ENCODE results near the gene FIBP.

- TF ChIP-seq L3MBTL2 (conservative IDR thresholded peaks at IDR 0.05) (no peak), NFRKB (IDR thresholded peaks at IDR 0.05) (no peak), CTBP1 (IDR thresholded peaks at IDR 0.05; ENCODE audit: borderline replicate concordance) (no peak), SP1 (IDR thresholded peaks at IDR 0.05) (no peak), FOXK2 (IDR thresholded peaks at IDR 0.05) (no peak), SUZ12 (IDR thresholded peaks at IDR 0.05) (no peak), ELF4 (IDR thresholded peaks at IDR 0.05) (no peak), FOXA1 (IDR thresholded peaks at IDR 0.05) (no peak), HDGF (IDR thresholded peaks at IDR 0.05; ENCODE audit: borderline replicate concordance) (no peak), BHLHE40 (IDR thresholded peaks at IDR 0.05; ENCODE audit: borderline replicate concordance) (no peak), ARNT (IDR thresholded peaks at IDR 0.05) (no peak), ZNF384 (IDR thresholded peaks at IDR 0.05) (no peak)
- TF ChIP-seq, protein P1, sequence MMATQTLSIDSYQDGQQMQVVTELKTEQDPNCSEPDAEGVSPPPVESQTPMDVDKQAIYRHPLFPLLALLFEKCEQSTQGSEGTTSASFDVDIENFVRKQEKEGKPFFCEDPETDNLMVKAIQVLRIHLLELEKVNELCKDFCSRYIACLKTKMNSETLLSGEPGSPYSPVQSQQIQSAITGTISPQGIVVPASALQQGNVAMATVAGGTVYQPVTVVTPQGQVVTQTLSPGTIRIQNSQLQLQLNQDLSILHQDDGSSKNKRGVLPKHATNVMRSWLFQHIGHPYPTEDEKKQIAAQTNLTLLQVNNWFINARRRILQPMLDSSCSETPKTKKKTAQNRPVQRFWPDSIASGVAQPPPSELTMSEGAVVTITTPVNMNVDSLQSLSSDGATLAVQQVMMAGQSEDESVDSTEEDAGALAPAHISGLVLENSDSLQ (IDR thresholded peaks at IDR 0.05), result no peak
Observed at GRCh38 chr11:65891219-65892136, 3.2 kb upstream of the FIBP start.

All from HEK293T (cell line).